HK-2 (cell line): ENCODE data around the gene AHI1.

Source experiments
- DNase-seq: peaks from one replicate; pipeline ENCODE4 v3.0.0-alpha.2; 2018; ENCODE audit not compliant: unreplicated experiment

The AHI1 gene

GRCh38 chr6:135299256-135299655 is 198.3 kb downstream of the AHI1 start:
- DNase-seq = no peak

DNA sequence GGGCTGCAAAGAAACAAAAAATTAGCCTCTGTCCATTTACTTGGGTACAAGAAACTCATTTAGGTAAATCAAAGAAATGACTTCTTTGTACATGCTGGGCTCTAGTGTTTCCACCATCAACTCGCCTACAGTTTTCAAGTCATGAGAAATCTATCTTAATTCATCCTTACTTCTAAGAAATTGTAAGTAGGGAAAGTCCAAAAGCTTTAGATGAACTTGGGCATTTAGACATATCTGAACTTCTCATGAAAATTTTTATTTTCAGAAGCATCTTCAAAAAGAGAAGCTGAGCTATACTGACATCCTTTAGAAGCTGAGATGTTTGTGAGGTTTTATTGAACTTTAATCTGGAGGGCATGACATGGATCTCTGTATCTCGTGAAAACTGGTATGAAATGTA is 199.1 kb downstream of the AHI1 start:
- no peak for DNase-seq

GRCh38 chr6:135296715-135297114 is 200.8 kb downstream of the AHI1 start:
- DNase-seq = no peak

GRCh38 chr6:135295085-135295484 is 202.5 kb downstream of the AHI1 start:
- DNase-seq = no peak

DNA sequence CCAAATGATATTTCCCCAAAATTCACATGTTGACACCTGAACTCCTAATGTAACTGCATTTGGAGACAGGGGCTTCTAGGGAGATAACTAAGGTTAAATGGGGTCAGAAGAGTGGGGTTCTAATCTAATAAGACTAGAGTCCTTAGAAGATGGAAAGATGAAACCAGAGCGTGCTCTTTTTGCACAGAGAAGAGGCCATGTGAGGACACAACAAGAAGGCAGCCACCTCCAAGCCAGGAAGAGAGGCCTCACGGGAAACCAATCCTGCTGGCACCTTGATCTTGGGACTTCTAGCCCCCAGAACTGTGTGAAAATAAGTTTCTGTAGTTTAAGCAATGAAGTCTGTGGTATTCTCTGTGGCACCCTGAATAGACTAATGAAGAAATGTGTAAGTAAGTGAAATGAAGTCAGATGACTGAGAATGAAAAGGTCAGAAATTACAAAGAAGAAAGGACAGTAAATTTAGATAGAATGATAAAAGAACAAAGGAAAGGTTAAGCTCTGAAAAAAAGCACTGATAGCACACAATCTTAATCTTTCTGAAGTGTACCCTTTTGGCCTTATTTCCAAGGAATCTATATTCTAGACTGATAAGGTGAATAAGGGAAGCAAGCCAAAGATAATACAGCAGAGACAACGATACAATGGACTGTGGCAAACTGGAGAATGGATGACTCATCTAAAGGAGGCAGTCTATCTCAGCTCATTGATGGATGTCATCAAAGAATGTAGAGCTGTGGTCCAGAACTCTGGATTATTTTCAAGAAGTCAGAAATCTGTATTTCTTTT is 206.1 kb downstream of the AHI1 start:
- no peak for DNase-seq

GRCh38 chr6:135289816-135290215 is 207.7 kb downstream of the AHI1 start:
- no peak for DNase-seq

DNA sequence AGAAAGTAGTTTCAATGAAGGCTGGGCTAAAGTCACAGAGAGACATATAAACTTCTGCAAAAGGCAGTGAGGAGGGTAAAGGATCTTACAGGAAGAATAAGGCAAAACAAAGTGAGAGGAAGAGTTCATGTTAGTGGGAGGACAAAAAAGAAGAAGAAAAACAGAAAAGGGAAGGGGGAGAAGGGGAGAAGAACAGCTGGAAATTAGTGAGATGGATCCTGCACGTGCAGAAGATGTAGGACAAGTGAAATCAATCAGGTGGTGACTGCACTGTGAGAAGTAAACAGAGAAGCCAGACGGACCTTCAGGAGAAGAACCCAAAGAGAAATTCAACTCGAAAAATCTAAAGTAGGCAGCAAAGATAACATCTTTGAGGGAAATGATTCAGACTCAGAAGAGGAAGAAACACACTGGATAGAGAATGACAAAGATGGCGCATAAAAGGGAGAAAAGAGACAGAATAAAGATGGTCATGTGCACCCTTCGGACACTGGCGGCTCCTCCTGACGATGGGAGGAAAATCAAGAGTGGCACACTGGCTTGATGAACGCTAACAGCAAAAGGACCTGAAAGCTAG is 210.5 kb downstream of the AHI1 start:
- no peak for DNase-seq

GRCh38 chr6:135285165-135285564 is 212.4 kb downstream of the AHI1 start:
- no peak for DNase-seq

DNA sequence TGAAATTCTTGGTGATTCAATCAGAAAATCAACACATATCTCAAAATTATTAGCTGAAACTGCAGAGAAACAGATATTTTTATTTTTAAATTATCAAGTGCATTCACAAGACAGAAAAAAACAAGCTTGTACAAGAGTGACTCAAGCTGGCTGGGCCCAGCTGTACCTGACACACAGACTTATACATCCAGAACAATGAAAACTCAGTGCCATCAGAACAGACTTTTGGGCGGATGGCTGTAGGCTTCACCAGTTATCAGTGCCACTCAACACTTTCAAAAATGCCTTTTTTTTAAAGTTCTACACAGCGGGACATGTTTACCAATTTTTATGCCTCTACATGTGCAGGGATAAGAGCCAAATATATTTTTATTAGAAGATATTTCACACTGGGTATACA is 213.6 kb downstream of the AHI1 start:
- no peak for DNase-seq

DNA sequence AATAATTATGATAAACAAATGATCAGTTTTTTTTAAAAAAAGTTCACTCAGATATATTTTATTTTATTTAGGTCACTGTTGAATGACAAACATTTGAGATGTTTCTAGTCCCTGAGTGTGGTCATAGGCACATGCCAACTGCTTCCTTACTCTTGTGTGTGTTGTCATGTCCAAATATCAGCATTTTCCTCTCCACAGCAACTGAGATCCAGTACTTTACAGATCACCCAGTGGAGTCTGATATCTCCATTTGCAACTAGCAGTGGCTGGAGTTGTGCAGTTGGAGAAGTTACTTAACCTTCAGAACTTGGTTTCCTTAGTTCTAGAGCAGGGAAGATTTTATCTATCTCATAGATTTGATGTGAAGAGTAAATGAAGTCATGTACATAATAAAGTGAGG is 215.1 kb downstream of the AHI1 start:
- DNase-seq = no peak

- no peak for DNase-seq
Measured at GRCh38 chr6:135281964-135282363, 215.6 kb downstream of the AHI1 start.

GRCh38 chr6:135281227-135281626 is 216.3 kb downstream of the AHI1 start:
- DNase-seq = no peak

- no peak for DNase-seq
Measured at GRCh38 chr6:135280375-135281136, 217.0 kb downstream of the AHI1 start.

DNA sequence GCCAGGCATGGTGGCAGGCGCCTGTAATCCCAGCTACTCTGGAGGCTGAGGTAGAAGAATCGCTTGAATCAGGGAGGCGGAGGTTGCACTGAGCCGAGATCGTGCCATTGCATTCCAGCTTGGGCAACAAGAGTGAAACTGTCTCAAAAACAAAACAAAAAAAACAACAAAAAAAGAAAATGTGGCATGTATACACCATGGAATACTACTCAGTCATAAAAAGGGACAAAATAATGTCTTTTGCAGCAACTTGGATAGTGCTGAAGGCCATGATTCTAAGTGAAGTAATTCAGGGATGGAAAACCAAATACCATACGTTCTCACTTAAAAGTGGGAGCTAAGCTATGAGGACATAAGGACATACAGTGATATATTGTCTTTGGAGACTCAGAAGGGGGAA is 220.1 kb downstream of the AHI1 start:
- no peak for DNase-seq

DNA sequence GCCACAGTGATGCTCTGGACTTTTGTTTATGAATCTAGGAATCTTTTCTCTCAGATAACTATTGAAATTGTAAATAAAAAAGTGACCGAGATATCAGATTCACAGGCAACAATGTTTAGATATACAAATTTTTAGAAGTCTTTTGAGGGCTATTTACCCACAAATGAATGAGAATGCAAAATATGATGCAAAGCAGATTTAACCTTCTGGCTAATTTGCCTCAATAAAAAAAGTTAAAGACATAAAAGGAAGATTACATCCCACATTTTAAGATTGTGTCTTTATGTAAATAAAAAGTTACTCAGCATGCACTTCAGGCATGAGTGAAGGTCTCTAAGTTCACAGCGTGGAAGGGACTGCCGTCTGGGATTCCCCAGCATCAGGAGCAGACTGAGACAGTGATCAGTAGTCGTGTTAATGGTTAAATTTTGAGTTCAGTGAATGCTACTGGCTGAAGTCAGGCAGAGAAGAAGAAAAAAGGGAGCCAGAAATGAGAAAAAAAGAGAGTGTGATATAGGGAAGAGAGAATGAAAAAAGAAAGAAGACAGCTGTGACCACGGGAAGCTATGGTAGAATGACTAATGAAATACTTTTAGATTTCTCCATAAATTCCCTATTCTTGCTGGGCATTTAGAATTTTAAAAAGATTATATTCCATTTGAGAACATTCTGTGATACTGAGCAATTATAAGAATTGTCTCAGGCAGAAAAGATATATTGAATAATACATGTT is 222.8 kb downstream of the AHI1 start:
- peak; percentile 6 for DNase-seq

GRCh38 chr6:135271626-135272025 is 225.9 kb downstream of the AHI1 start:
- no peak for DNase-seq

DNA sequence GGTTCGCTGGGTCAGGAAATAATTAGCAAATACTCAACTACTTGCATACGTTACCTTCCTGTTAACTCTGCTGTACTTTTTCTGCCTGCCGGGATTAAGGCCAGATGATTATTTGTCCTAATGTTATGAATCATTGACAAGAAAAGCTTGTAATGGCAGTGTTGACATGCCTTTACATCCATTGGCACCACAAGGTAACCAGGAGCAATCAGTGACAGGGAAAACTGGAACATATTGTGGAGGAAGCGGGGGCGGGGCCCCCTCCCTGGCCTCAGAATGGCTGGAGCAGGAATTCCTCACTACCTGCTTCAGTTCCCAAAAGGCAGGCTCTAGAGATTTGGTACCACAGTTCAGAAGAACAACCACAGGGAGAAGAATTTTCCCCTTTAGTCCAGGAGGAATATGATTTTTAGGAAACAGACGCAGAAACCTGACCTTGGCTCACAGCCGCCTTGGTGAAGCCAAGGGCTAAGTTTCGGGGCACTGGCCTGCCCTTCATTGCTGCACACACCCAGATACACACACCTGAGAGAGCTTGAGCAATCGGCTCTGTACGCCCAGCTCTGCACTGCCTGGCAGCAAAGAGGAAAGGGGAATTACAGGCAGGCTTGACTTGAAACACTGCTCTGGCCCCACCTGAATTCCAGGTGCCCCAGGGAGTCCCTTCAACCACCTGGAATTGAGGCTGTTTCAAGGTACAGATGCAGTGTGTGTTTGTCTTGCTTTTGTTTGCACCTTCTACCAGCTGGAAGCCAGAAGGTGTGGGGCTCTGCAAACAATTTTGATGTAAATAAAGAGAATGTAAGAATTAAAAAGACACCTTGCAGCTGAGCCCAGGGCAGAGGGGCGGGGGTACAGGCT is 226.6 kb downstream of the AHI1 start:
- DNase-seq = no peak

DNA sequence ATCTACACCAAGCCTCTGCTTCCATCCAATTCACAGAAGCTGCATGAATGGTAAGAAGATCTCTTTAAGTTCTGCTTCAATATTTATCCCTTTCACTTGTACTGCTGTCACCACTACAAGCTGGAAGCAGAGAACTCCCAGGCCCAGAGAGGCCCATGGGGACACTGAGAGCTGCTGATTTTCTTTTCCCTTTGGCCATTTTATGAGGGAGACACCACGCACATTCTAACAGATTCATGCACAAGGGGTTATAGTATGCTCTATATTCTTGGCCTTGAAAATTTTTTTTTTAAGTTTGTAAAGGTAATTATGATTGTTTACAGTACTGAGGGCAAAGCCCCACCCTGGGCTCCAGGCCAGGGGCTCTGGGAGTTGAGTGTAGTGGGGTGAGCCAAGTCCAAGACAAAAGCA is 228.1 kb downstream of the AHI1 start:
- no peak for DNase-seq

DNA sequence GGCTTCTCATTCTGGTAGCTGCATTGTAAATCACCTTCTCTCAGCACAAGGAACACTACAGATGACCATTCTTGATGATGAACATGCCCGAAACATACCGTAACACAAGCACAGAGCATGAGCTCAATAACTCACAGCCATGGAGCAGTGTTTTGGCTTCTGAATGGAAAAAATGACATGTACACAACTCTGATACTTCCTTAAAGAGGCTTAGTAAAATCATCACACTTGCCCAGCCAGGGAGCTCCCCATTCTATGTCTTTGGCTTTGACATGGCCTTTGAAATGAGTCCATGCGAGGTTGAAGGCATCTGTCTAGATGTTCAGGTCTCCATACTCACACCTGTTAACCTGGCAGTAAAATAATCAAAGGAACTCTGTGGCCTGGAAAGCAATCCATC is 228.8 kb downstream of the AHI1 start:
- no peak for DNase-seq

- DNase-seq = no peak
Measured at GRCh38 chr6:135268263-135268662, 229.3 kb downstream of the AHI1 start.

DNA sequence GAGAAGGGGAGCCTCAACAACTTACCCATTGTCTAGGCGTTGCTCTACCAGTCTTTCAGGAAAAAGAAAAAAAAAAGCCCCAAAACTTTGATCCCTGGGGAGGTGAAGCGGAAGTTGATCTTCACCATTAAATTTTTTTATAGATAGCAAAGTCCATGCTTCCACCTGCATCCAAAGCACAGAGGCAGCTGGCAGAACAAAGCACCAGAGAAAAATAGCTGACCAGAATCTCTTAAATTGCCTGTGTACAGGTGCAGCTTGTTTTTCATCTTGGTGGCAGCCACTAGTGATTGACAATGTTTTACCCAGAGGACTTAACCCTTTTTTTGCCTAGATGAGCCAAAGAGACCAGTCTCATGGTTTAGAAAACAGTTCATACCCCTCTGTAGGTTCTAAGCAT is 230.5 kb downstream of the AHI1 start:
- DNase-seq = no peak
